ENCODE results near the gene IFITM10.
A peak's percentile ranks its signal among the peaks of the same experiment; 100 is the strongest.

IFITM10 gene

DNA sequence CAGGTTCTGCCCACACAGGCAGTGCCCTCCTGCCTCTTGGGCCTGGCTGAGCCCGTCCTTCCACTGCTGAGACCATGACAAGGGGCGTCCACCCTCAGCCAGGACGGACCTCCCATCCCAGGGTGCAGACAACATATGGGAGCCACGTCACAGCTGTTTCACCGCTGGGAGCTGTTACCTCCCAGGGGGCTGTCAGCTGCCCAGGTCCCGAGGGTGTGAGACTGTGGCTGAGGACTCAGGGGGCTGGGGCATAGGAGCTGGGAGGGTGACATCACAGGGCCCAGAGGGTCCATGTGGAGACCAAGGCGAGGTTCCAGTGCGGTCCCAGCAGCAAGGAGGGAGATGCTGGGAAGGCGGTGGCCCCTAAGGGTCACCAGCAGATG lies 31.2 kb upstream of the IFITM10 start:
- DNase-seq, result no peak
- no peak for ATAC-seq (replicated peaks)
- Mint-ChIP-seq H3K4me1 (peaks cover 8 to 17% of the 10 kb centered on the region in 2 donors), H3K27ac (no peak overlapping the region), H3K9me3 (no peaks in the 10 kb centered on the region), H3K27me3 (peaks cover 18 to 26% of the 10 kb centered on the region in 2 donors), H3K4me3 (no peak overlapping the region), H3K36me3 (no peaks in the 10 kb centered on the region)

DNA sequence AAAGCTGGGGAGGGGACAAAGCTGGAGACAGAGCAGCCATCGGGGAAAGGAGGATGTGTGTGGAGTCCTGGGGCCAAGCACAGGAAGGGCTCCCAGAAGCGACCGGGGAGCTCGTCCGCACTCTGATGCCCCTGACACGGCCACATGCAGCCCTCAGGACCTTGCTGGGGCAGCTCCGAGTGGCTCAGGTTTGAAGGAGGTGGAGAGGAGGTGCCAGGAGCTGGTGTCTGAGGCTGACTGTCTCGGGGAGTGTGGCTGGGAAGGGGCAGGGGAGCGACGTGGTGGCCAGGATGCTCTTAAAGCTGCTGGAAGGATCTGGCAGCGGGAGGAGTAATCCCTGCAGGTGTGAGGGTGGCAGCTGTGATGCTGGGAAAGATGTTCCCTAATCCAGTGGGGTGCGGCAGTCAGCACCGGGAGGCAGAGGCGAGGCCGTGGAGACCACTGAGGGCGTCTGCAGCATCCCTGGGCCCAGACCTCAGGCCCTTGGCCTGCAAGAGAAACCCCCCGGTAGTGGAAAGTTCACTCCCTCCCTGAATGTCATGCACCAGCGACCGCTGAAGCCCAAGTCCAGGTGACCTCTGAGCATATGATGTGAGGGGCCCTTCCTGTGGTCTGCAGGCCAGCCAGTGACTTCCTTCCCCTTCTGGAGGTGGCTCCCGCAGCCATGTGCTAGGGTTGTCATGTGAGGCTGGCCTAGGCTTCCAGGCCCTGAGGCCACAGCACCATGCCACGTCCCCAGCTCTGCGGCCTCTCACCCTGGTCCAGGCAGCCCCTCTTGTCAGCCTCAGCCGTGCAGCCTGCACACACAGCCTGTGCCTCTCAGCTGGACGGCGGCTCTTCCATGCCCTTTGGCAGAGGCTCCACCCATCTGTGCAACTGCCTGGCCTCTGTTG lies 30.6 kb upstream of the IFITM10 start:
- no peak overlapping the region for H3K4me3 Mint-ChIP-seq
- peaks cover 17 to 27% of the 10 kb centered on the region in 2 donors for H3K27me3 Mint-ChIP-seq
- no peak overlapping the region for H3K27ac Mint-ChIP-seq
- H3K36me3 Mint-ChIP-seq, result no peaks in the 10 kb centered on the region
- ATAC-seq (replicated peaks) (peak; percentile 20 to 33), DNase-seq (no peak)
- H3K9me3 Mint-ChIP-seq, result no peaks in the 10 kb centered on the region
- H3K4me1 Mint-ChIP-seq, result peaks cover 8 to 17% of the 10 kb centered on the region in 2 donors

DNA sequence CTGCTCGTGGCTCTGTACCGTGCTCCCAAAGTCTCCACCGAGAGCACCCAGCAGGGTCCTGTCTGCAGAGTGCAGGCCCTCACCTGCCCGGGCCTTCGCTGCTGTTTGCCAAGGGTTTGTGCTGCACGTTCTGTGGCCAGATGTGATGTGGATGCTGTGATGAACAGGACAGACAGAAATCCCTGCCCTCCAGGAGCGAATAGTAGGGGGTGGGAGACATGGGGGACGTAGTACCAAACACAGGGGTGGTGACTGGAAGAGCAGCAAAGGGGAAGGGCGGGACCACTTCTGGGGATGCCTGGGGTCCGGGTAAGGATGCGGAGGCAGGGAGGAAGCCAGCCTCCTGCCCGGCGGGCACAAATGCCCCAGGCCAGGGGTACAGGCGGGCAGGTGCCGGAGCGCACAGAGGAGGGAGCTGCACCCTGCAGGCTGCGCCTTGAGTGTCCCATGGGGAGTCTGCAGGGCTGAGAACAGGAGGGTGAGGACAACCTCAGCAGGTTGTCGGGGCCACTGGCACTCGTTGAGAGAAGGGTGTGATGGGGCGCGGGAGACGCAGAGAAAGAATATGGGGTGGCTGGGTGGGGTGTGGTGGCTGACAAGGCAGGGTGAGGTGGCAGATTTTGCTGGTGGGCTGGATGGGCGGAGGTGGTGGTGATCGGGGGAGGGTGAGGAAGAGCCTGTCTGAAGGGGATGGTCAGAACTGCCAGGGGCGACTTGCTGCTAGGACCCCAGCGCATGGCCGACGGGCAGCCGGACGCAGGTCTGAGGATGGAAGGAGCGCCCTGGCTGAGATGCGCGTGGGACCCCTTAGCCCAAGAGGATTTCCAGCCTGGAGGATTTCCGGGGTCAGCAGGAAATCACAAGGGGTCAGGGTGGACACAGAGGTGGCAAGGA lies 29.7 kb upstream of the IFITM10 start:
- Mint-ChIP-seq H3K27ac (no peak overlapping the region), H3K36me3 (no peaks in the 10 kb centered on the region), H3K4me1 (peaks cover 8 to 17% of the 10 kb centered on the region in 2 donors), H3K27me3 (peaks cover 18 to 28% of the 10 kb centered on the region in 2 donors), H3K9me3 (no peaks in the 10 kb centered on the region), H3K4me3 (no peak overlapping the region)
- ATAC-seq (replicated peaks), result no peak
- DNase-seq, result no peak

DNA sequence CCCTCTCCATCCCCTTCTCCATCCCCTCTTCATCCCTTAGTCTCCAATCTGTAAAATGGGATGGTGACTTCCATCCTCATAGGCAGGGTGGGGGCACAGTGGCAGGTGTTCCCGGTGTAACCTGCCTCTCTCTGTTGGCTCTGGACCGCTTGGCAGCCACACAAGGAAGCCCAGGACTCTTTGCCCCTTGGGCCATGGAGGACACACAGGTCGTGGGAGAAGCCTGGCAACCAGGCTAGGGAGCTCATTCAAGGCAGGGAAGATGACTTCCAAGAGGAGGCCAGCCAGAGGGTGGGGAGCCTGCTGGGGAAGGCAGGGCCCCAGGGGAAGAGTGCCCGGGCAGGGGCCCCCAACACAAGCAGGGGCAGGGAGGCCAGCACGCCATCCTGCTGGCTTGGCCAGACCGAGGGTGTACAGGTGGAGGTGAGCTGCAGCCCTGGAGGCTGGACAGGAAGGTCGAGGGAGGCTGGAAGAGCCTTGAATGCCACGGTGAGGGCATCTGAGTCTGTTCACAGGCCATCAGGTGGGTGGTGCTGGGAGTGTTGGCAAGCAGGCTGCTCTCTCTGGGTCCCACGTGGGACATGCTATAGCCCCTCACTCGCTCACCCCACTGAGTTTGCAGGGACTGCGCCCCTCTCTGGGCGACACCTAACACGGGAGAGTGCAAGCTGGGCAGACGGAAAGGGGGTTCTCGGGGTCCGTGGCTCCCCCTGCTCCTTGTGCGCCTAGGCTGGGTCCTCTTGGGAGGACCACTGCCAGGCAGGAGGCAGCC lies 28.8 kb upstream of the IFITM10 start:
- ATAC-seq (replicated peaks) (no peak), DNase-seq (no peak)
- Mint-ChIP-seq H3K27me3 (peaks cover 26 to 37% of the 10 kb centered on the region in 2 donors), H3K9me3 (no peaks in the 10 kb centered on the region), H3K36me3 (no peaks in the 10 kb centered on the region), H3K27ac (no peak overlapping the region), H3K4me3 (no peak overlapping the region), H3K4me1 (peaks cover 8 to 17% of the 10 kb centered on the region in 2 donors)

DNA sequence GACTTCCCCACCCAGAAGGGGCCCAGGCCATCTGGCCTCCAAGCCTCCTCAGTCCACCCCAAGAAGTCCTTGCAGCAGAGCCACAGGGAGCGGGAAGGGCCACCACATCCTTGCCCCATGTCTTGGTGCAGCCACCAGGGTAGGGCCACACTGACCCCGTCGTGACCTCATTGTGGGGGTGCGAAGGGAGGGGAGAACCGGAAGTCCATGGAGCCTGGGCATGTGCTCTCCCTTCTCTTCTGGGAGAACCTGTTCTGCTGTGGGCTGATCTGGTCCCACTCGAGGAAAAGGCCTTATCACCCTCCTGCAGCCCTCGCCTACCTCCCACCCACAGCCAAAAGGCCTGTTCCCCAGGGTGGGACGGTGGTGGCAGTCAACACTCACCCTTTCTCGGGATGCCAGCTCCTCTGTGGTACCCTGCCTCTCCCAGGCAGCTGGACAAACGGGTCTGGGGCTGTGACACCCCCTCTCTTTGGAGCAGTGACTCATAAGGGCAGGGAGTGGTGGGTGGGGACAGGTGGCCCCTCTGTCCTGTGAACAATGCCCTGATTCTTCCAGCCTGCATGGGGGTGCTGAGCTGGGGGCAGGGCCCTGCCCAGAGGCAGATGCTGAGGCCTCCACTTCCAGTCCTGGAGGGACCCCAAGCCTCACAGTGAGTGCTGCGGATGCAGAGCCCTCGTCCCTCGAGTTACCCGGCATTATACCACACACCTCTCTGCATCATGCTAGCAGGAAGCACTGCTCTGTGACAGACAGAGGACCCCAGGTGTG lies 27.9 kb upstream of the IFITM10 start:
- peaks cover 10 to 17% of the 10 kb centered on the region in 2 donors for H3K4me1 Mint-ChIP-seq
- H3K4me3 Mint-ChIP-seq, result no peak overlapping the region
- no peak for DNase-seq
- no peak overlapping the region for H3K27ac Mint-ChIP-seq
- H3K36me3 Mint-ChIP-seq, result no peaks in the 10 kb centered on the region
- no peaks in the 10 kb centered on the region for H3K9me3 Mint-ChIP-seq
- peaks cover 35 to 44% of the 10 kb centered on the region in 2 donors for H3K27me3 Mint-ChIP-seq
- no peak for ATAC-seq (replicated peaks)

DNA sequence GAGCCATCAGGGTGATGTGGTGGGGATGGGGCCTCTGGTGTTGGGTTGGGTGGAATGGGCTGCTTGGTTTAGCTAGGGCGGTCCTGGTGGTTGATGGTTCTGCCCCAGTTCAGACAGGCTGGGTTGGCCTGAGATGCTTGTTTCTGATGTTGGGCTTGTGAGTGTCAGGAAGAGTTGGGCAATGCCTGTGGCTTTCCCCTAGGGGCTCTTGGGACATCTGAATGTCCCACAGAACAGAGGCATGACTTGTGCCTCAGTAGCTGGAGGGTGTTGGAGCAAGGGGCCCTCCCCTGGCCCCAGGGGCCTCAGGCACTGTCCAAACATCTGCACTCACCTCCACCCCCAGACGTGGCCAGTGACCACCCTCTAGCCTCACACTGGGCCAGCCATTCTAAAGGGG lies 27.3 kb upstream of the IFITM10 start:
- Mint-ChIP-seq H3K36me3 (no peaks in the 10 kb centered on the region), H3K4me3 (no peak overlapping the region), H3K27ac (no peak overlapping the region), H3K4me1 (peaks cover 11 to 17% of the 10 kb centered on the region in 2 donors), H3K9me3 (no peaks in the 10 kb centered on the region), H3K27me3 (peaks cover 40 to 47% of the 10 kb centered on the region in 2 donors)
- DNase-seq (no peak), ATAC-seq (replicated peaks) (no peak)

DNA sequence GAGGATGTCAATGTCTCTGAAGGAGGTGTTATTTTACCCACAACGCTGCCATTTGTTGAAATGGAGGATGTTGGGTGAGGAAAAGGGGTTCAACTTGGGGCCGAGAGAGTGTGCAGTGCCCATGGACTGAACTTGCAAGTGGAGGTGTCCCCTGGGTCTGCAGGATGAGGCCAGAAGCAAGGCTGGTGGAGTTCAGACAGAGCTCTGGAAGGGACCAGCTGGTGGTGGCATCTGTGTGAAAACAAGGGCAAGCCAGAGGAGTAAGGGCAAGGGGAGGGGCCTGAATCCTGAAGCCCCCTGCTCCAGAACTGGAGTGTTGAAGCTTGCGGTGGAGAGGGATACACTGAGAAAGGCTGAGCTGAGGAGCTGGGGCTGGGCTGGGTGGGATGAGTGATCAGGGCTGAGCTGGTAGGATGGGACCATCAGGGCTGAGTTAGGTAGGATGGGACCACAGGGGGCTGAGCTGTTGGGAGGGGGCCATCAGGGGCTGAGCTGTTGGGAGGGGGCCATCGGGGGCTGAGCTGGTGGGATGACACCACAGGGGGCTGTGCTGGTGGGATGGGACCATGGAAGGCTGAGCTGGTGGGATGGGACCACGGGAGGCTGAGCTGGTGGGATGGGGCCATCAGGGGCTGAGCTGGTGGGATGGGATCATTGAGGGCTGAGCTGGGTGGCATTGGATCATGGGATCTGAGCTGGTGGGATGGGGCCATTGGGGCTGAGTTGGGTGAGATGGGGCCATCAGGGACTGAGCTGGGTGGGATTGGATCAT lies 26.7 kb upstream of the IFITM10 start:
- H3K27ac Mint-ChIP-seq, result no peak overlapping the region
- peaks cover 14 to 20% of the 10 kb centered on the region in 2 donors for H3K4me1 Mint-ChIP-seq
- no peak overlapping the region for H3K4me3 Mint-ChIP-seq
- no peak for DNase-seq
- no peaks in the 10 kb centered on the region for H3K9me3 Mint-ChIP-seq
- peaks cover 46 to 52% of the 10 kb centered on the region in 2 donors for H3K27me3 Mint-ChIP-seq
- no peak for ATAC-seq (replicated peaks)
- no peaks in the 10 kb centered on the region for H3K36me3 Mint-ChIP-seq

DNA sequence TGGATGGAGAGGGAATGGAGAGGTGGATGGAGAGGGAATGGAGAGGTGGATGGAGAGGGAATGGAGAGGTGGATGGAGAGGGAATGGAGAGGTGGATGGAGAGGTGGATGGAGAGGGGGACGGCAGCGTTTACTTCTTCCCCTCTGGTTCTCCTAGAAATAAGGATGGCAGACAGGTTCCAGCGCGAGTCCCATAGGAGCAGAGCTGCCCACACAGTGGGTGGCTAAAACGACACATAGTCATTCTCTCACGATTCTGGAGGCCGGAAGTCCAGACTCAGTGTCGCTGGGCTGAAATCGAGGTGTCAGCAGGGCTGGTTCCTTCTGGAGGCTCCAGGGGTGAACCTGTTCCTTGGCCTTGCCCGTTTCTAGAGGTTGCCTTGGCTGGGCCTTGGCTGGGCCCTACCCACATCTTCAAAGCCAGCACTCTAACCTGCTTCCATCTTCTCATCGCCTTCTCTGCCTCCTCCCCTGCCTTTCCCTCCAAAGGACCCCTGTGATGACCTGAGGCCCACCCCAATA lies 26.0 kb upstream of the IFITM10 start:
- ATAC-seq (replicated peaks), result no peak
- Mint-ChIP-seq H3K4me1 (peaks cover 15 to 17% of the 10 kb centered on the region in 2 donors), H3K36me3 (no peaks in the 10 kb centered on the region), H3K4me3 (no peak overlapping the region), H3K9me3 (no peaks in the 10 kb centered on the region), H3K27ac (no peak overlapping the region), H3K27me3 (peaks cover 53 to 59% of the 10 kb centered on the region in 2 donors)
- no peak for DNase-seq

DNA sequence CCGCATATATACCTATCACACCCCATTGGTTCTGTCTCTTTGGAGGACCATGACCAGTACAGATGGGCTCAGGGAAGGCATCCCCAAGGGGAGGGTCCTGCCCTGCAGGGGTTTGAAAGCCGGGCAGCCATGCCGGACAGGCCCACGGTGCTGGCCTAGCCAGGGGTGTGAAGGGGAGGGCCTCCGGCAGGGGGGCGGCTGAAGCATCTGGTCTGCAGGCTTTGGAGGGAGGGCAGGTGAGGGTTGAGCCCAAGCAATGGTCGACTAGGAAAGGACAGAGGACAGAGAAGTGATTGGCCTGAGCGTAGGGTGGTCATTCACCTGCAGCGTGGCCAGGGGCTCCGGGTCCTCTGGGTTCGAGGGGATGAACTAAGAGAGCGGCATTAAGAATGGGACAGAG lies 24.5 kb upstream of the IFITM10 start:
- no peak for ATAC-seq (replicated peaks)
- no peaks in the 10 kb centered on the region for H3K36me3 Mint-ChIP-seq

DNA sequence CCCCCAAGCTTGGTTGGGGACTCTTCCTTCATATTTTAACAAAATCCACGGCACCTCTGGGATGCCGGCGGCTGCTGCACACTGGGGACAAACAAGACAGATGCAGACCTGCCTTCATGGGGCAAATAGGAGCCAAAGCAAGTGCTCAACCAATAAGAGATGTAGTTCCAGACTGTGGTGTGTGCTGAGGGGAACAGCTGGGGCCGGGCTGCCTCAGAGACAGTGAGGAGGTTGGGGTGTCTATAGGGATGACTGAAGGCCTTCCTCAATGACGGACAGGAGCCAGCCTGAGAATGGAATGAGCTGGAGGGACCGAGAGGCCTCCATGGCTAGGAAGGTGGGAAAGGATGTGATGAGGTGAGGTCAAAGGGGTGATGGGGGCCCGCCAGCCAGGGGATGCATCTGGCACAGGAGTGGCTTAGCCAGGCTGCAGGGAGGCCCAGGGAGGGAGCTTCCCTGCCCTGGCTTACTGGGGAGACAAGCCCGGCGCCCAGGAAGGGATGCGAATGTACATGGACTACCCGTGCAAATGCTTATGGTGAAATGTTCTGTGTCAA lies 23.7 kb upstream of the IFITM10 start:
- H3K4me1 Mint-ChIP-seq, result peaks cover 8% of the 10 kb centered on the region in 2 donors
- ATAC-seq (replicated peaks) (no peak), DNase-seq (no peak)
- no peak overlapping the region for H3K4me3 Mint-ChIP-seq
- H3K36me3 Mint-ChIP-seq, result no peaks in the 10 kb centered on the region
- no peaks in the 10 kb centered on the region for H3K9me3 Mint-ChIP-seq
- peaks cover 66 to 74% of the 10 kb centered on the region in 2 donors for H3K27me3 Mint-ChIP-seq
- H3K27ac Mint-ChIP-seq, result no peak overlapping the region

More for the DNA sequence above, 24.5 kb upstream of the IFITM10 start:
- peaks cover 8% of the 10 kb centered on the region in 2 donors for H3K4me1 Mint-ChIP-seq
- no peak overlapping the region for H3K4me3 Mint-ChIP-seq
- no peak for DNase-seq
- peaks cover 67% of the 10 kb centered on the region in 2 donors for H3K27me3 Mint-ChIP-seq
- no peak overlapping the region for H3K27ac Mint-ChIP-seq
- H3K9me3 Mint-ChIP-seq, result no peaks in the 10 kb centered on the region

DNA sequence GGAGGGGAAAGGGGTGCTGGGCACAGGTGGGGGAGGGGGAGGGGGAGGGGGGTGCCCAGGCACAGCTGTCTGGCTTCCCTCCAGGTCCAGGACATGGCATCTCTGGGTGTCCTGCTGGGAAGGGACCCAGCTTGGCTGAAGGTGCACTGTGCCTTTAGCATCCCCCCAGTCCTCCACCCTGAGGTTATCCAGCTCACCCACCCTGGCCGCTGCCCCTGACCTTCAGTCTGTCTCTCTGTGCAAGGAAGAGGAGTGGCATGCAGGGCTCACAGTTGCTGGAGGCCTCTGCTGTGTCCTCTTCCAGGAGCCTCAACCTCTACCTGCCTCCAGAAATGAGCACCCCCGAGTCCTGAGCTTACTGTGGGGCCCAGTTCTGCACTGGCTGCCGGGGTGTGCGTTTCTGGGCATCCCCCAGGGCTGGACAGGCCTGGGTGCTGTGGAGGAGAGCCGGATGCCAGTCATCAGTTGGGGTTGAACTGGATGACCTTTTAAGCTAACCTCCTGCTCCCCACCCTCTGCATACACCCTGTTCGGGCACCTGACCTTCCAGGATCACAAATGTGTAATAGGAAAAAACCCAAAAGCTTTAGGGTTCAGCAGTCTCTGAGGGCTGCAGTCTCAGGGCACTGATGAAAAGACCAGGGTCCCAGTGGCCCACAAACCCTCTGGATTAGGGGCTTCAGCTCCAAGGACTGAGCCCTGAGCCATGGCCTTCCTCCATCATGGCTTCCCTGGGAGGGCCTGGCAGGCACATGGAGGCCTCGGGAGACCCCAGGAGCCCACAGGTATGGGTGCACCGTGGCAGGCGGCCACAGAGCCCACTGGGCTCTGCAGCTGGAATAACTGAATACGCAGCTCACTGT lies 23.0 kb upstream of the IFITM10 start:
- H3K4me3 Mint-ChIP-seq, result no peak overlapping the region

More for the DNA sequence above, 23.0 kb upstream of the IFITM10 start:
- no peak overlapping the region for H3K27ac Mint-ChIP-seq
- DNase-seq (no peak), ATAC-seq (replicated peaks) (no peak)
- peaks cover 68 to 74% of the 10 kb centered on the region in 2 donors for H3K27me3 Mint-ChIP-seq
- no peaks in the 10 kb centered on the region for H3K9me3 Mint-ChIP-seq
- no peaks in the 10 kb centered on the region for H3K36me3 Mint-ChIP-seq
- H3K4me1 Mint-ChIP-seq, result peaks cover 8% of the 10 kb centered on the region in 2 donors
